Calu3 (cell line): ENCODE results near the gene TGFB3. TPM values are rescaled to one million over a fixed set of nuclear protein-coding genes. Genes with fewer than 3 reads are reported as not detected.

Source experiments
- BruUV-seq: library from RNA; stranded (reverse); fragments of 400-500 nt; replicated peaks from 2 replicates; lab custom pipeline; 2021; lab: Mats Ljungman, UMichigan
- CTCF ChIA-PET: fragments of 300-600 bp; sonication (Branson Sonifier 250); formaldehyde crosslinking; loops from one replicate; lab custom pipeline; 2022; ENCODE audit warnings: antibody characterized with exemption; lab: Charles Lee
- DNase-seq: peaks from one replicate; pipeline ENCODE4 v3.0.0; 2022
- H3K27ac Mint-ChIP-seq: one replicate; pipeline ENCODE4 v1.8.0; 2022; ENCODE audit warnings: mixed read lengths; ENCODE audit not compliant: unreplicated experiment
- H3K27me3 Mint-ChIP-seq: one replicate; pipeline ENCODE4 v1.8.0; 2022; ENCODE audit warnings: mixed read lengths; ENCODE audit not compliant: unreplicated experiment
- H3K36me3 Mint-ChIP-seq: one replicate; pipeline ENCODE4 v1.8.0; 2022; ENCODE audit warnings: mild to moderate bottlenecking, moderate library complexity, mixed read lengths; ENCODE audit not compliant: insufficient read depth, unreplicated experiment
- H3K4me1 Mint-ChIP-seq: one replicate; pipeline ENCODE4 v1.8.0; 2022; ENCODE audit warnings: mild to moderate bottlenecking, low read depth, mixed read lengths; ENCODE audit not compliant: unreplicated experiment
- H3K4me3 Mint-ChIP-seq: one replicate; pipeline ENCODE4 v1.8.0; 2022; ENCODE audit warnings: mild to moderate bottlenecking, low read depth, moderate library complexity, mixed read lengths; ENCODE audit not compliant: unreplicated experiment
- H3K9me3 Mint-ChIP-seq: one replicate; pipeline ENCODE4 v1.8.0; 2022; ENCODE audit warnings: low read depth, mixed read lengths; ENCODE audit not compliant: unreplicated experiment
- CTCF ChIP-seq: fragments of 200-600 bp; IDR thresholded peaks from one replicate; pipeline ENCODE4 v1.8.0; 2022; ENCODE audit warnings: antibody characterized with exemption; ENCODE audit not compliant: unreplicated experiment
- intact Hi-C: fragments of 100-400 bp; cut with micrococcal nuclease; formaldehyde crosslinking; loops from one replicate; pipeline ENCODE4 v1.10.0; 2022; ENCODE audit not compliant: unreplicated experiment
- total RNA-seq: library from RNA; stranded (reverse); gene quantifications from 2 replicates; pipeline ENCODE4 v1.2.3, GENCODE V29; 2022

TGFB3 gene
- total RNA-seq, 1 experiment from 2014 or later, result 2.2 TPM

GRCh38 chr14:75934998-75935628 is 46.7 kb downstream of the TGFB3 start:
- no peaks in the 10 kb centered on the region for H3K4me1 Mint-ChIP-seq
- CTCF ChIA-PET, result interaction anchor here (0.6 to 0.8 kb wide), 2 partner anchors 13 to 43 kb away, joined by 3 to 6 read pairs; no protein-coding TSS in a partner anchor
- no peak for TF ChIP-seq CTCF

GRCh38 chr14:75933712-75934296 is 48.0 kb downstream of the TGFB3 start:
- Mint-ChIP-seq H3K9me3 (no peaks in the 10 kb centered on the region), H3K27ac (no peak overlapping the region), H3K36me3 (no peaks in the 10 kb centered on the region), H3K27me3 (no peaks in the 10 kb centered on the region), H3K4me1 (no peaks in the 10 kb centered on the region), H3K4me3 (no peak overlapping the region)
- TF ChIP-seq CTCF, result no peak
- intact Hi-C loops, result no loop called here
- CTCF ChIA-PET, result no interaction called here
- BruUV-seq, result no TSS peak
- DNase-seq, result no peak

More at GRCh38 chr14:75934998-75935628, 46.7 kb downstream of the TGFB3 start:
- H3K27ac Mint-ChIP-seq, result no peak overlapping the region
- no peaks in the 10 kb centered on the region for H3K9me3 Mint-ChIP-seq
- H3K4me3 Mint-ChIP-seq, result no peak overlapping the region
- H3K36me3 Mint-ChIP-seq, result no peaks in the 10 kb centered on the region
- BruUV-seq, result no TSS peak
- intact Hi-C loops, result no loop called here
- H3K27me3 Mint-ChIP-seq, result no peaks in the 10 kb centered on the region
- no peak for DNase-seq

GRCh38 chr14:75928690-75929181 is 53.1 kb downstream of the TGFB3 start:
- H3K9me3 Mint-ChIP-seq, result no peaks in the 10 kb centered on the region
- BruUV-seq, result no TSS peak
- no peaks in the 10 kb centered on the region for H3K27me3 Mint-ChIP-seq
- H3K4me1 Mint-ChIP-seq, result no peaks in the 10 kb centered on the region
- no peak overlapping the region for H3K4me3 Mint-ChIP-seq
- no peak overlapping the region for H3K27ac Mint-ChIP-seq
- TF ChIP-seq CTCF, result no peak
- CTCF ChIA-PET, result no interaction called here
- H3K36me3 Mint-ChIP-seq, result no peaks in the 10 kb centered on the region
- intact Hi-C loops, result no loop called here
- DNase-seq, result no peak

- no peak for DNase-seq
- Mint-ChIP-seq H3K9me3 (no peaks in the 10 kb centered on the region), H3K4me1 (no peaks in the 10 kb centered on the region), H3K36me3 (no peaks in the 10 kb centered on the region), H3K27ac (no peak overlapping the region), H3K4me3 (no peak overlapping the region), H3K27me3 (no peaks in the 10 kb centered on the region)
- TF ChIP-seq CTCF, result no peak
- intact Hi-C loops, result no loop called here
- CTCF ChIA-PET, result no interaction called here
- BruUV-seq, result no TSS peak
Observed at GRCh38 chr14:75927564-75928087, 54.2 kb downstream of the TGFB3 start.
